GM19328 (cell line): ENCODE measurements around the gene PTMS.
"Not testable (repeated sequence)": the region's sequence is repeated elsewhere in the genome, so short reads cannot be mapped to it uniquely, and the experiment has no call there.

Experiments
- ATAC-seq: cut with Tn5 transposase; IDR thresholded peaks from one replicate; pipeline ENCODE4 v1.9.1; 2021; ENCODE audit warnings: mild to moderate bottlenecking, moderate library complexity; ENCODE audit not compliant: unreplicated experiment

PTMS gene

GRCh38 chr12:6765634-6766581 lies at the start of gene PTMS:
Gene PTMS (plus strand): TSS chr12:6766363. CDS start chr12:6766706, 343 bp downstream.
- ATAC-seq = no peak

- no peak for ATAC-seq
These were observed 49.2 kb upstream of the PTMS start for GRCh38 chr12:6716874-6717437.

GRCh38 chr12:6722863-6723262 lies 43.3 kb upstream of the PTMS start:
- ATAC-seq = no peak

- peak; percentile 93 for ATAC-seq
These were observed 42.4 kb upstream of the PTMS start, which contains the start of gene COPS7A for GRCh38 chr12:6723607-6724408. Gene COPS7A (plus strand): TSS chr12:6724046. CDS start chr12:6724657, 611 bp downstream.

GRCh38 chr12:6724409-6724797 lies 41.8 kb upstream of the PTMS start:
- ATAC-seq = no peak

GRCh38 chr12:6725350-6725749 lies 40.8 kb upstream of the PTMS start:
- ATAC-seq = no peak

GRCh38 chr12:6729186-6729585 lies 37.0 kb upstream of the PTMS start:
- ATAC-seq = no peak

- ATAC-seq = no peak
These were observed 36.0 kb upstream of the PTMS start for GRCh38 chr12:6730169-6730568.

- no peak for ATAC-seq
These were observed 31.4 kb upstream of the PTMS start for GRCh38 chr12:6734506-6735387.

- ATAC-seq = no peak
These were observed 30.5 kb upstream of the PTMS start for GRCh38 chr12:6735448-6736191.

GRCh38 chr12:6736754-6737153 lies 29.4 kb upstream of the PTMS start:
- ATAC-seq = no peak

- not testable (repeated sequence) for ATAC-seq
These were observed 24.1 kb upstream of the PTMS start for GRCh38 chr12:6742080-6742479.

- no peak for ATAC-seq
These were observed 23.3 kb upstream of the PTMS start for GRCh38 chr12:6742834-6743233.

- ATAC-seq = not testable (repeated sequence)
These were observed 22.9 kb upstream of the PTMS start for GRCh38 chr12:6743300-6743699.

- ATAC-seq = no peak
These were observed 20.2 kb upstream of the PTMS start for GRCh38 chr12:6745741-6746525.

- ATAC-seq = no peak
These were observed 18.9 kb upstream of the PTMS start for GRCh38 chr12:6747216-6747615.

GRCh38 chr12:6748761-6749160 lies 17.4 kb upstream of the PTMS start:
- no peak for ATAC-seq

GRCh38 chr12:6750506-6750905 lies 15.7 kb upstream of the PTMS start:
- ATAC-seq = no peak

- no peak for ATAC-seq
These were observed 14.4 kb upstream of the PTMS start for GRCh38 chr12:6751767-6752166.
